ENCODE data around the gene MDM2. TPM values are rescaled to one million over a fixed set of nuclear protein-coding genes. Genes with fewer than 3 reads are reported as not detected.
"Not testable (repeated sequence)": the region's sequence is repeated elsewhere in the genome, so short reads cannot be mapped to it uniquely, and the experiment has no call there.

The MDM2 gene
- total and polyA plus RNA-seq, 2 experiments from 2014 or later = 80.4 to 111 TPM

GRCh38 chr12:68861890-68862289 is 53.9 kb downstream of the MDM2 start:
- Histone ChIP-seq H3K36me3 (ENCODE audit: low read depth) (no peaks in the 10 kb centered on the region), H3K9me3 (ENCODE audit: low read depth) (no peaks in the 10 kb centered on the region), H3F3A (ENCODE audit: insufficient read depth) (no peaks in the 10 kb centered on the region), H4K20me1 (ENCODE audit: insufficient read depth) (no peaks in the 10 kb centered on the region), H3K4me1 (ENCODE audit: insufficient read depth) (0 out of 2 replicates have a peak, but pooled peaks cover 5% of the 10 kb centered on the region), H3K4me3 (no peak overlapping the region), H3K27ac (no peak overlapping the region), H3K9me2 (ENCODE audit: insufficient read depth) (no peaks in the 10 kb centered on the region), H3K27me3 (replicated peaks; ENCODE audit: insufficient read depth) (no peaks in the 10 kb centered on the region), H2AFZ (no peak overlapping the region), H3K9ac (no peak overlapping the region), H3K79me2 (ENCODE audit: insufficient read depth) (no peaks in the 10 kb centered on the region), H3K4me2 (ENCODE audit: unreplicated experiment) (no peak overlapping the region)
- TF ChIP-seq EZH2phosphoT487 (IDR thresholded peaks at IDR 0.05; ENCODE audit: insufficient read depth, low read depth) = no peak
- TF ChIP-seq EZH2 (IDR thresholded peaks at IDR 0.05; ENCODE audit: insufficient read depth, poor library complexity, severe bottlenecking) = no peak
- in situ Hi-C loops (cut with MboI) = loop anchor here (25.0 kb wide), 1 partner anchor 375 kb away; the partner anchor contains the start of gene CPSF6
- DNase-seq = no peak
- 93 to 98% methylated on average over 3 of the region's 3 CpGs for WGBS, 2 experiments (ENCODE audit: low coverage in 1 of 2, low lambda C conversion rate in 2 of 2, missing lambda C conversion rate in 2 of 2)

DNA sequence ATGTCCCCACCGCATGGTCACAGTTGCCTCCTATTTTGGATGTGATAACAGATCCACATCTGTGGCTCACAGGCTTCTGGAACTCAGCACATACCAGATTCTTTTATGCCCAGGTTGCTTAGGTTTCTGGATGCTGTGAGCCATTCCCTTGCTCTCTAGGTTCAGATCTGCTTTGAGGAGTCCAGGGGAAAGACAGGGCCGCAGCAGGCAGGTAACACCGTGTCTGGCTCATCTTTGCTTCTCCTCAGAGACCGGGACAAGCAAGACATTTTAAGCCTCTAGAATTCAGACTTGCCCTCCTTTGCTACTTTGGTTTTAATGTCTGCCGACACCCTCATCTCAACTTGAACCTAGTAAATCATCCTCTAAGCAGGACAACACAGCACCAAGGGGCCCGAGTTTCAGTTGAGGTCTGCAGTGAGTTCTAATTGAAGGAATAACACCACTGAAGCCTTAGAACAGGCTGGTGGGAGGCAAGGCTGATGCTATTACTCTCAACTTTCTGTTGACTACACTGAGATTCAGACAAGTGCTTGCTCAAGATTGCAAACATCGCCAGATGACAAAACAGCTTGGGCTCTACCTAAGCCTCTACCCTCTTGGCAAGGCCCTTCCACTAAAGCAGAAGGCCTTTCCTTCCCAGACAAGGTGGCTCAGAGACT is 55.3 kb downstream of the MDM2 start:
- Histone ChIP-seq H3K4me3 (peak overlapping the region; percentile 24; the same call in 1 of the 2 replicates), H2AFZ (0 out of 2 replicates have a peak overlapping the region, but pooled peaks have one; percentile 32), H3K27ac (no peak overlapping the region), H3K9me2 (ENCODE audit: insufficient read depth) (no peaks in the 10 kb centered on the region), H4K20me1 (ENCODE audit: insufficient read depth) (no peaks in the 10 kb centered on the region), H3K9ac (no peak overlapping the region), H3K36me3 (ENCODE audit: low read depth) (no peaks in the 10 kb centered on the region), H3K4me2 (ENCODE audit: unreplicated experiment) (no peak overlapping the region), H3K79me2 (ENCODE audit: insufficient read depth) (no peaks in the 10 kb centered on the region), H3K27me3 (replicated peaks; ENCODE audit: insufficient read depth) (no peaks in the 10 kb centered on the region), H3F3A (ENCODE audit: insufficient read depth) (no peaks in the 10 kb centered on the region), H3K9me3 (ENCODE audit: low read depth) (no peaks in the 10 kb centered on the region), H3K4me1 (ENCODE audit: insufficient read depth) (0 out of 2 replicates have a peak, but pooled peaks cover 5% of the 10 kb centered on the region)
- in situ Hi-C loops (cut with MboI) = loop anchor here (25.0 kb wide), 1 partner anchor 374 kb away; the partner anchor contains the start of gene CPSF6
- TF ChIP-seq EZH2 (IDR thresholded peaks at IDR 0.05; ENCODE audit: insufficient read depth, poor library complexity, severe bottlenecking) (no peak), EZH2phosphoT487 (IDR thresholded peaks at IDR 0.05; ENCODE audit: insufficient read depth, low read depth) (no peak)
- DNase-seq = no peak
- WGBS, 2 experiments (ENCODE audit: low coverage in 1 of 2, low lambda C conversion rate in 2 of 2, missing lambda C conversion rate in 2 of 2) = 50 to 54% methylated on average over 7 of the region's 7 CpGs

DNA sequence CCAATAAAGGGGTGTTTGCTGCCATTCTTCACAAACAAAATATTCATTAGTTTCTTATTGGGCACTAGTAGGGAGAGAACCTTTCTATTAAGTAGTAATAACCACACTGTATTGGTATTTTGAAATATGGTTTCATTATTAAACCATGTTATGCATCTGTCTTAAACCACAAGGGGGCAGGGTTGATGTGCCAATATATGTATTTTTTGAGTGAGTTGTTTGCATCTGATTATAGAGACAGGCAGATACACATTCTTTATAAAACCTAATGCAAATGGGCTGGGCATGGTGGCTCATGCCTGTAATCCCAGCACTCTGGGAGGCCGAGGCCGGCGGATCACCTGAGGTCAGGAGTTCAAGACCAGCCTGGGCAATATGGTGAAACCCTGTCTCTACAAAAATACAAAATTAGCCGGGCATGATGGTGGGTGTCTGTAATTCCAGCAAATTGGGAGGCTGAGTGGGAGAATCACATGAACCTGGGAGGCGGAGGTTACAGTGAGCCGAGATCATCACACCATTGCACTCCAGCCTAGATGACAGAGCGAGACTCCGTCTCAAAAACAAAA is 56.0 kb downstream of the MDM2 start:
- H3K4me2 ChIP-seq (ENCODE audit: unreplicated experiment); H3K27me3 ChIP-seq (replicated peaks; ENCODE audit: insufficient read depth); H3K9me2 ChIP-seq (ENCODE audit: insufficient read depth); H3F3A ChIP-seq (ENCODE audit: insufficient read depth); H3K9ac ChIP-seq; H3K27ac ChIP-seq; H3K4me1 ChIP-seq (ENCODE audit: insufficient read depth); H3K9me3 ChIP-seq (ENCODE audit: low read depth); H3K36me3 ChIP-seq (ENCODE audit: low read depth); H4K20me1 ChIP-seq (ENCODE audit: insufficient read depth); H3K79me2 ChIP-seq (ENCODE audit: insufficient read depth): not testable (repeated sequence)
- 73 to 76% methylated on average over 8 of the region's 8 CpGs for WGBS, 2 experiments (ENCODE audit: low coverage in 1 of 2, low lambda C conversion rate in 2 of 2, missing lambda C conversion rate in 2 of 2)
- H2AFZ ChIP-seq = 0 out of 2 replicates have a peak overlapping the region, but pooled peaks have one; percentile 32
- H3K4me3 ChIP-seq = peak overlapping the region; percentile 24; the same call in 1 of the 2 replicates
- DNase-seq = peak; percentile 73
- in situ Hi-C loops (cut with MboI) = loop anchor here (25.0 kb wide), 1 partner anchor 373 kb away; the partner anchor contains the start of gene CPSF6

- TF ChIP-seq EZH2 (IDR thresholded peaks at IDR 0.05; ENCODE audit: insufficient read depth, poor library complexity, severe bottlenecking) (no peak), EZH2phosphoT487 (IDR thresholded peaks at IDR 0.05; ENCODE audit: insufficient read depth, low read depth) (no peak)
- Histone ChIP-seq H3F3A (ENCODE audit: insufficient read depth) (no peaks in the 10 kb centered on the region), H3K9me2 (ENCODE audit: insufficient read depth) (no peaks in the 10 kb centered on the region), H3K79me2 (ENCODE audit: insufficient read depth) (no peaks in the 10 kb centered on the region), H2AFZ (no peak overlapping the region), H4K20me1 (ENCODE audit: insufficient read depth) (no peaks in the 10 kb centered on the region), H3K4me2 (ENCODE audit: unreplicated experiment) (no peak overlapping the region), H3K36me3 (ENCODE audit: low read depth) (no peaks in the 10 kb centered on the region), H3K27me3 (replicated peaks; ENCODE audit: insufficient read depth) (no peaks in the 10 kb centered on the region), H3K9ac (no peak overlapping the region), H3K9me3 (ENCODE audit: low read depth) (no peaks in the 10 kb centered on the region), H3K27ac (no peak overlapping the region), H3K4me3 (no peak overlapping the region), H3K4me1 (ENCODE audit: insufficient read depth) (0 out of 2 replicates have a peak, but pooled peaks cover 5% of the 10 kb centered on the region)
- DNase-seq = no peak
- in situ Hi-C loops (cut with MboI) = loop anchor here (25.0 kb wide), 1 partner anchor 373 kb away; the partner anchor contains the start of gene CPSF6
- 95 to 99% methylated on average over 3 of the region's 3 CpGs for WGBS, 2 experiments (ENCODE audit: low coverage in 1 of 2, low lambda C conversion rate in 2 of 2, missing lambda C conversion rate in 2 of 2)
These were observed 56.6 kb downstream of the MDM2 start for GRCh38 chr12:68864604-68865003.
